HEK293 (cell line): Measurements from ENCODE around the gene HECTD4.

Experiments
- CTCF ChIA-PET: fragments of 350-600 bp; formaldehyde crosslinking; extraction: SDS; loops from one replicate; lab custom pipeline; 2021; ENCODE audit warnings: antibody characterized with exemption; lab: Yijun Ruan, JAX
- POLR2A ChIA-PET: fragments of 300-600 bp; formaldehyde crosslinking; extraction: SDS; loops from one replicate; lab custom pipeline; 2020; ENCODE audit warnings: antibody characterized with exemption, inconsistent platforms; lab: Yijun Ruan, JAX
- H3K27ac ChIP-seq: fragments of 200-500 bp; sonication (Bioruptor generic); 2 replicates; pipeline ENCODE4 v1.5.1; 2014; ENCODE audit warnings: low read depth, low read length, control low read depth, inconsistent platforms; ENCODE audit errors: extremely low read depth
- H3K36me3 ChIP-seq, 2 experiments: fragments of 200-500 bp in 1 of 2; sonication (Bioruptor generic) in 1 of 2; 1 replicate in 1 of 2; 2 replicates in 1 of 2; pipeline ENCODE4 v1.5.1; 2014 to 2017; ENCODE audit warnings: inconsistent platforms in 2 of 2, low read length in 2 of 2; ENCODE audit not compliant: control insufficient read depth in 2 of 2, insufficient read depth in 1 of 2
- H3K4me1 ChIP-seq: fragments of 200-500 bp; sonication (Bioruptor generic); 2 replicates; pipeline ENCODE4 v1.5.1; 2014; ENCODE audit warnings: mild to moderate bottlenecking, low read length, inconsistent platforms; ENCODE audit not compliant: control insufficient read depth, insufficient read depth
- H3K4me3 ChIP-seq: 2 replicates; pipeline ENCODE4 v1.5.1; 2011; ENCODE audit warnings: low read depth, mild to moderate bottlenecking, control low read depth, low read length, moderate library complexity
- H3K9me3 ChIP-seq: fragments of 200-500 bp; sonication (Bioruptor generic); 2 replicates; pipeline ENCODE4 v1.5.1; 2014; ENCODE audit warnings: low read depth, low read length, inconsistent platforms; ENCODE audit not compliant: control insufficient read depth, insufficient read depth
- MZF1 ChIP-seq: fragments of 450-650 bp; formaldehyde crosslinking; IDR thresholded peaks from 2 replicates; pipeline ENCODE4 v1.5.1; 2017; ENCODE audit warnings: missing biosample characterization, missing genetic modification characterization, borderline replicate concordance
- OSR2 ChIP-seq: fragments of 450-650 bp; formaldehyde crosslinking; IDR thresholded peaks from 2 replicates; pipeline ENCODE4 v1.5.1; 2016; ENCODE audit warnings: missing biosample characterization, missing genetic modification characterization
- SCRT1 ChIP-seq: fragments of 450-650 bp; formaldehyde crosslinking; IDR thresholded peaks from 2 replicates; pipeline ENCODE4 v1.5.1; 2016; ENCODE audit warnings: missing biosample characterization, missing genetic modification characterization, borderline replicate concordance
- SP2 ChIP-seq: fragments of 450-650 bp; formaldehyde crosslinking; IDR thresholded peaks from 2 replicates; pipeline ENCODE4 v1.5.1; 2016; ENCODE audit warnings: missing biosample characterization, missing genetic modification characterization
- TCF7L2 ChIP-seq: IDR thresholded peaks from 2 replicates; pipeline ENCODE4 v1.6.1; 2011; ENCODE audit warnings: low read depth, mild to moderate bottlenecking, inconsistent platforms, low read length, moderate library complexity, borderline replicate concordance
- ZNF112 ChIP-seq: fragments of 450-650 bp; formaldehyde crosslinking; IDR thresholded peaks from 2 replicates; pipeline ENCODE4 v1.5.0; 2017; ENCODE audit warnings: missing biosample characterization, missing genetic modification characterization
- ZNF132 ChIP-seq: fragments of 450-650 bp; formaldehyde crosslinking; IDR thresholded peaks from 2 replicates; pipeline ENCODE4 v1.5.1; 2017; ENCODE audit warnings: missing biosample characterization, missing genetic modification characterization, borderline replicate concordance
- ZNF133 ChIP-seq: fragments of 450-650 bp; formaldehyde crosslinking; IDR thresholded peaks from 2 replicates; pipeline ENCODE4 v1.5.1; 2016; ENCODE audit warnings: missing biosample characterization, missing genetic modification characterization
- ZNF248 ChIP-seq: fragments of 450-650 bp; formaldehyde crosslinking; IDR thresholded peaks from 2 replicates; pipeline ENCODE4 v1.5.1; 2017; ENCODE audit warnings: missing biosample characterization, missing genetic modification characterization
- ZNF341 ChIP-seq: fragments of 450-650 bp; formaldehyde crosslinking; IDR thresholded peaks from 2 replicates; pipeline ENCODE4; 2016; ENCODE audit warnings: low read depth, missing biosample characterization, missing genetic modification characterization
- ZNF37A ChIP-seq: fragments of 450-650 bp; IDR thresholded peaks from 2 replicates; pipeline ENCODE4 v1.5.1; 2018; ENCODE audit warnings: missing biosample characterization, missing genetic modification characterization
- ZNF391 ChIP-seq: fragments of 450-650 bp; formaldehyde crosslinking; IDR thresholded peaks from 2 replicates; pipeline ENCODE4 v1.5.1; 2016; ENCODE audit warnings: low read depth, missing biosample characterization, missing genetic modification characterization, borderline replicate concordance
- ZNF555 ChIP-seq: fragments of 450-650 bp; formaldehyde crosslinking; conservative IDR thresholded peaks from 2 replicates; pipeline ENCODE4 v1.5.1; 2017; ENCODE audit warnings: missing biosample characterization, mild to moderate bottlenecking, missing genetic modification characterization, inconsistent platforms
- ZNF610 ChIP-seq: fragments of 450-650 bp; formaldehyde crosslinking; IDR thresholded peaks from 2 replicates; pipeline ENCODE4 v1.5.1; 2016; ENCODE audit warnings: missing biosample characterization, missing genetic modification characterization, borderline replicate concordance
- ZNF677 ChIP-seq: fragments of 450-650 bp; IDR thresholded peaks from 2 replicates; pipeline ENCODE4 v1.5.0; 2018; ENCODE audit warnings: missing biosample characterization, mild to moderate bottlenecking, missing genetic modification characterization, moderate library complexity
- ZSCAN30 ChIP-seq: fragments of 450-650 bp; IDR thresholded peaks from 2 replicates; pipeline ENCODE4 v1.5.1; 2018; ENCODE audit warnings: missing biosample characterization, mild to moderate bottlenecking, missing genetic modification characterization, moderate library complexity
- TF ChIP-seq, protein P1 (sequence below): fragments of 450-650 bp; formaldehyde crosslinking; IDR thresholded peaks from 2 replicates; pipeline ENCODE4; 2016; ENCODE audit warnings: missing biosample characterization, missing genetic modification characterization
- TF ChIP-seq, protein P2 (sequence below): fragments of 450-650 bp; formaldehyde crosslinking; IDR thresholded peaks from 2 replicates; pipeline ENCODE4 v1.5.1; 2016; ENCODE audit warnings: missing biosample characterization, missing genetic modification characterization
- TF ChIP-seq, protein P3 (sequence below): fragments of 450-650 bp; formaldehyde crosslinking; IDR thresholded peaks from 2 replicates; pipeline ENCODE4 v1.5.1; 2016; ENCODE audit warnings: missing biosample characterization, missing genetic modification characterization
- TF ChIP-seq, protein P4 (sequence below): fragments of 450-650 bp; formaldehyde crosslinking; IDR thresholded peaks from 2 replicates; pipeline ENCODE4 v1.5.1; 2017; ENCODE audit warnings: missing biosample characterization, missing genetic modification characterization
- TF ChIP-seq, protein P5 (sequence below): fragments of 450-650 bp; formaldehyde crosslinking; IDR thresholded peaks from 2 replicates; pipeline ENCODE4 v1.5.1; 2016; ENCODE audit warnings: missing biosample characterization, missing genetic modification characterization, borderline replicate concordance

Gene HECTD4

DNA sequence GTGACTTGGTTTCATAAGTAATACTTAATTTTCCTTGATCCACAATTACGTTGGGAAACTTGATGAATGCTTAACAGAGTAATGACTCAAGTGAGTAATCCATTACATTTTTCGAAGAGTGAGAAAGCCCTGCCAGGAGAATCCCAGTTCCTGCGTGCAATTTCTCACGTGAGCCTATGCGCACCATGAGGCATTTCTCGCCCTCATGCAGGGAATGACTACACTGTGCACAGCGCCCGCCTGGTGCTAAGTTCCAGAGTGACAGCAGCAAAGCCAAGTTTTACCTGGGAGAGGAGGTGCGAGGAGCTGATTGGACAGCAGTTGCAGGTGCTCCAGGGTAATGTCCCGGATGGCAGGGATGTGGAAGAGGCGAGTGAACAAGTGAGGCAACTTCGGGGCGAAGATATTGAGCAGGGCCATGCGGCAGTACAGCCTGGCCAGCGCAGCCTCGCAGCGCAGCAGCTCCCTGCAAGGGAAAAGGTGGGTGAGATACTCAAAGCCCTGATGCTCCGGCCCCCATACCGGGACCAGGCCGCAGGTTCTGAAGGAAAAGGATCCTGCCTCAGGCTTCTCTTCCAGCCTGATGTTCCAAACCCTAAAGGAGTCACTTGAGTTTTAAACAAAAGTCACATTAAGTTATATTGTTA is 187.5 kb downstream of the HECTD4 start:
- Histone ChIP-seq H3K4me3 (no peak overlapping the region), H3K4me1 (no peaks in the 10 kb centered on the region), H3K36me3 (peaks cover 19 to 99% of the 10 kb centered on the region in 2 experiments), H3K27ac (no peak overlapping the region), H3K9me3 (no peaks in the 10 kb centered on the region)
- no peak for TF ChIP-seq ZNF555 (tag by site-specific recombination)
- no peak for TF ChIP-seq MZF1
- TF ChIP-seq, protein P1, sequence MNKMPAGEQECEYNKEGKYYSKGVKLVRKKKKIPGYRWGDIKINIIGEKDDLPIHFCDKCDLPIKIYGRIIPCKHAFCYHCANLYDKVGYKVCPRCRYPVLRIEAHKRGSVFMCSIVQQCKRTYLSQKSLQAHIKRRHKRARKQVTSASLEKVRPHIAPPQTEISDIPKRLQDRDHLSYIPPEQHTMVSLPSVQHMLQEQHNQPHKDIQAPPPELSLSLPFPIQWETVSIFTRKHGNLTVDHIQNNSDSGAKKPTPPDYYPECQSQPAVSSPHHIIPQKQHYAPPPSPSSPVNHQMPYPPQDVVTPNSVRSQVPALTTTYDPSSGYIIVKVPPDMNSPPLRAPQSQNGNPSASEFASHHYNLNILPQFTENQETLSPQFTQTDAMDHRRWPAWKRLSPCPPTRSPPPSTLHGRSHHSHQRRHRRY, result no peak
- TF ChIP-seq ZNF610 (tag by site-specific recombination), result no peak
- TF ChIP-seq, protein P2, sequence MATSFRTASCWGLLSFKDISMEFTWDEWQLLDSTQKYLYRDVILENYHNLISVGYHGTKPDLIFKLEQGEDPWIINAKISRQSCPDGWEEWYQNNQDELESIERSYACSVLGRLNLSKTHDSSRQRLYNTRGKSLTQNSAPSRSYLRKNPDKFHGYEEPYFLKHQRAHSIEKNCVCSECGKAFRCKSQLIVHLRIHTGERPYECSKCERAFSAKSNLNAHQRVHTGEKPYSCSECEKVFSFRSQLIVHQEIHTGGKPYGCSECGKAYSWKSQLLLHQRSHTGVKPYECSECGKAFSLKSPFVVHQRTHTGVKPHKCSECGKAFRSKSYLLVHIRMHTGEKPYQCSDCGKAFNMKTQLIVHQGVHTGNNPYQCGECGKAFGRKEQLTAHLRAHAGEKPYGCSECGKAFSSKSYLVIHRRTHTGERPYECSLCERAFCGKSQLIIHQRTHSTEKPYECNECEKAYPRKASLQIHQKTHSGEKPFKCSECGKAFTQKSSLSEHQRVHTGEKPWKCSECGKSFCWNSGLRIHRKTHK (tag by site-specific recombination), result no peak
- TF ChIP-seq ZNF677 (tag by site-specific recombination), result no peak
- TF ChIP-seq ZNF112 (tag by site-specific recombination), result no peak
- TF ChIP-seq ZNF133, result no peak
- TF ChIP-seq ZNF132 (tag by site-specific recombination), result no peak
- no peak for TF ChIP-seq SCRT1 (tag by site-specific recombination)
- TF ChIP-seq ZNF248, result no peak
- TF ChIP-seq, protein P3, sequence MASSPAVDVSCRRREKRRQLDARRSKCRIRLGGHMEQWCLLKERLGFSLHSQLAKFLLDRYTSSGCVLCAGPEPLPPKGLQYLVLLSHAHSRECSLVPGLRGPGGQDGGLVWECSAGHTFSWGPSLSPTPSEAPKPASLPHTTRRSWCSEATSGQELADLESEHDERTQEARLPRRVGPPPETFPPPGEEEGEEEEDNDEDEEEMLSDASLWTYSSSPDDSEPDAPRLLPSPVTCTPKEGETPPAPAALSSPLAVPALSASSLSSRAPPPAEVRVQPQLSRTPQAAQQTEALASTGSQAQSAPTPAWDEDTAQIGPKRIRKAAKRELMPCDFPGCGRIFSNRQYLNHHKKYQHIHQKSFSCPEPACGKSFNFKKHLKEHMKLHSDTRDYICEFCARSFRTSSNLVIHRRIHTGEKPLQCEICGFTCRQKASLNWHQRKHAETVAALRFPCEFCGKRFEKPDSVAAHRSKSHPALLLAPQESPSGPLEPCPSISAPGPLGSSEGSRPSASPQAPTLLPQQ (tag by site-specific recombination), result no peak
- TF ChIP-seq ZNF341 (tag by site-specific recombination), result no peak
- TF ChIP-seq, protein P4, sequence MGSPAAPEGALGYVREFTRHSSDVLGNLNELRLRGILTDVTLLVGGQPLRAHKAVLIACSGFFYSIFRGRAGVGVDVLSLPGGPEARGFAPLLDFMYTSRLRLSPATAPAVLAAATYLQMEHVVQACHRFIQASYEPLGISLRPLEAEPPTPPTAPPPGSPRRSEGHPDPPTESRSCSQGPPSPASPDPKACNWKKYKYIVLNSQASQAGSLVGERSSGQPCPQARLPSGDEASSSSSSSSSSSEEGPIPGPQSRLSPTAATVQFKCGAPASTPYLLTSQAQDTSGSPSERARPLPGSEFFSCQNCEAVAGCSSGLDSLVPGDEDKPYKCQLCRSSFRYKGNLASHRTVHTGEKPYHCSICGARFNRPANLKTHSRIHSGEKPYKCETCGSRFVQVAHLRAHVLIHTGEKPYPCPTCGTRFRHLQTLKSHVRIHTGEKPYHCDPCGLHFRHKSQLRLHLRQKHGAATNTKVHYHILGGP (tag by site-specific recombination), result no peak
- POLR2A ChIA-PET, result no interaction called here
- CTCF ChIA-PET, result no interaction called here

DNA sequence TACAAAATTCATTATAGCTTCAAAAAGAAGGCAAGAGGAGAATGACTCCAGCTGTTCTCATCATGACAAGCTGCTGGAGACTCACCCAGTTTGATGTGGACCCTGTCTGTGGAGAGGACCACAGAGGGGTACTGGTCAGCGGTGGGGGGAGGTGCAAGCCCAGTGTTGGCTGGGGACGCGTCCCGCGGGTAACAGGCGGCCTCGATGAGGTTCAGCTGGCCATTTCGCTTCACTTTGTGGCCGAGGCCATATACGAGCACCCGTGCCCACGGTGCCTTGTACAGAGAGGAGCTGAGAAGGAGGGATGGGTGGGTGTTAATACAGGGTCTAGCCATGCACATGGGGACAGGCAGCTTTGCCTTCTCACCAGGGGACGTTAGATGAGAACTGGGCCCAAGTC is 189.8 kb downstream of the HECTD4 start:
- Histone ChIP-seq H3K36me3 (peaks cover 15 to 89% of the 10 kb centered on the region in 2 experiments), H3K27ac (no peak overlapping the region), H3K4me1 (no peaks in the 10 kb centered on the region), H3K9me3 (no peaks in the 10 kb centered on the region)
- POLR2A ChIA-PET, result no interaction called here
- TF ChIP-seq OSR2 (tag by site-specific recombination) (no peak), ZNF37A (tag by site-specific recombination) (no peak), SP2 (tag by site-specific recombination) (no peak), TCF7L2 (no peak), ZNF391 (tag by site-specific recombination) (no peak), ZSCAN30 (tag by site-specific recombination) (no peak)
- TF ChIP-seq, protein P1, result no peak
- TF ChIP-seq, protein P5, sequence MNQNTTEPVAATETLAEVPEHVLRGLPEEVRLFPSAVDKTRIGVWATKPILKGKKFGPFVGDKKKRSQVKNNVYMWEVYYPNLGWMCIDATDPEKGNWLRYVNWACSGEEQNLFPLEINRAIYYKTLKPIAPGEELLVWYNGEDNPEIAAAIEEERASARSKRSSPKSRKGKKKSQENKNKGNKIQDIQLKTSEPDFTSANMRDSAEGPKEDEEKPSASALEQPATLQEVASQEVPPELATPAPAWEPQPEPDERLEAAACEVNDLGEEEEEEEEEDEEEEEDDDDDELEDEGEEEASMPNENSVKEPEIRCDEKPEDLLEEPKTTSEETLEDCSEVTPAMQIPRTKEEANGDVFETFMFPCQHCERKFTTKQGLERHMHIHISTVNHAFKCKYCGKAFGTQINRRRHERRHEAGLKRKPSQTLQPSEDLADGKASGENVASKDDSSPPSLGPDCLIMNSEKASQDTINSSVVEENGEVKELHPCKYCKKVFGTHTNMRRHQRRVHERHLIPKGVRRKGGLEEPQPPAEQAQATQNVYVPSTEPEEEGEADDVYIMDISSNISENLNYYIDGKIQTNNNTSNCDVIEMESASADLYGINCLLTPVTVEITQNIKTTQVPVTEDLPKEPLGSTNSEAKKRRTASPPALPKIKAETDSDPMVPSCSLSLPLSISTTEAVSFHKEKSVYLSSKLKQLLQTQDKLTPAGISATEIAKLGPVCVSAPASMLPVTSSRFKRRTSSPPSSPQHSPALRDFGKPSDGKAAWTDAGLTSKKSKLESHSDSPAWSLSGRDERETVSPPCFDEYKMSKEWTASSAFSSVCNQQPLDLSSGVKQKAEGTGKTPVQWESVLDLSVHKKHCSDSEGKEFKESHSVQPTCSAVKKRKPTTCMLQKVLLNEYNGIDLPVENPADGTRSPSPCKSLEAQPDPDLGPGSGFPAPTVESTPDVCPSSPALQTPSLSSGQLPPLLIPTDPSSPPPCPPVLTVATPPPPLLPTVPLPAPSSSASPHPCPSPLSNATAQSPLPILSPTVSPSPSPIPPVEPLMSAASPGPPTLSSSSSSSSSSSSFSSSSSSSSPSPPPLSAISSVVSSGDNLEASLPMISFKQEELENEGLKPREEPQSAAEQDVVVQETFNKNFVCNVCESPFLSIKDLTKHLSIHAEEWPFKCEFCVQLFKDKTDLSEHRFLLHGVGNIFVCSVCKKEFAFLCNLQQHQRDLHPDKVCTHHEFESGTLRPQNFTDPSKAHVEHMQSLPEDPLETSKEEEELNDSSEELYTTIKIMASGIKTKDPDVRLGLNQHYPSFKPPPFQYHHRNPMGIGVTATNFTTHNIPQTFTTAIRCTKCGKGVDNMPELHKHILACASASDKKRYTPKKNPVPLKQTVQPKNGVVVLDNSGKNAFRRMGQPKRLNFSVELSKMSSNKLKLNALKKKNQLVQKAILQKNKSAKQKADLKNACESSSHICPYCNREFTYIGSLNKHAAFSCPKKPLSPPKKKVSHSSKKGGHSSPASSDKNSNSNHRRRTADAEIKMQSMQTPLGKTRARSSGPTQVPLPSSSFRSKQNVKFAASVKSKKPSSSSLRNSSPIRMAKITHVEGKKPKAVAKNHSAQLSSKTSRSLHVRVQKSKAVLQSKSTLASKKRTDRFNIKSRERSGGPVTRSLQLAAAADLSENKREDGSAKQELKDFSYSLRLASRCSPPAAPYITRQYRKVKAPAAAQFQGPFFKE (tag by site-specific recombination), result no peak
- TF ChIP-seq, all 188 proteins: peak for 0
- no peak overlapping the region for H3K4me3 ChIP-seq
- CTCF ChIA-PET, result no interaction called here
